Testis (tissue), 3 donors: ENCODE results near the gene HIPK4. TPM values are rescaled to one million over a fixed set of nuclear protein-coding genes. Genes with fewer than 3 reads are reported as not detected.

Experiments used
- DNase-seq: peaks from one replicate; pipeline ENCODE4 v3.0.0-alpha.2; 2019
- H3K27ac ChIP-seq, 2 donors: fragments of 200-600 bp; sonication (generic); one replicate each; pipeline ENCODE4 v1.5.1; 2019
- H3K27me3 ChIP-seq: fragments of 200-600 bp; sonication (generic); one replicate; pipeline ENCODE4 v1.5.1; 2019
- H3K36me3 ChIP-seq: fragments of 200-600 bp; sonication (generic); one replicate; pipeline ENCODE4 v1.5.1; 2017; ENCODE audit warnings: low read depth; ENCODE audit errors: missing control alignments
- H3K4me1 ChIP-seq: fragments of 200-600 bp; sonication (generic); one replicate; pipeline ENCODE4 v1.5.1; 2019
- H3K4me3 ChIP-seq, 2 donors: fragments of 200-600 bp; sonication (generic); one replicate each; pipeline ENCODE4 v1.5.1; 2017 to 2019
- H3K9me3 ChIP-seq: fragments of 200-600 bp; sonication (generic); one replicate; pipeline ENCODE4 v1.5.1; 2017
- POLR2A ChIP-seq: fragments of 450-650 bp; IDR thresholded peaks from one replicate; pipeline ENCODE4 v1.6.1; 2017; ENCODE audit warnings: antibody characterized with exemption, mild to moderate bottlenecking, moderate library complexity
- WGBS, 2 donors: methylation state at CpG; one replicate each; pipeline ENCODE4 v1.1.5; 2018; 5-methylcytosine and 5-hydroxymethylcytosine counted together
- intact Hi-C: fragments of 100-400 bp; cut with DNase I; formaldehyde crosslinking; loops from one replicate; pipeline ENCODE4 v1.15.1; 2023; ENCODE audit warnings: low total_unique reads
- polyA plus RNA-seq: library from polyadenylated mRNA; stranded (reverse); fragments of 350-450 nt; fragmentation: Illumina TruSeq; extraction: RNeasy Lipid Tissue Mini Kit (QIAGEN cat#74804); gene quantifications from one replicate; pipeline ENCODE4 v1.2.3, GENCODE V29; 2014; ENCODE audit warnings: low read depth, low replicate concordance; ENCODE audit not compliant: insufficient read depth
- total RNA-seq, 2 donors: library from RNA; depleted of rRNA; stranded (reverse); fragments of >200 nt; gene quantifications; one replicate each; pipeline ENCODE4 v1.2.3, GENCODE V29; 2016
- TF ChIP-seq, protein P1 (sequence below), 3 experiments: fragments of 450-650 bp in 2 of 3; fragments of 200-600 bp in 1 of 3; sonication (generic) in 1 of 3; IDR thresholded peaks; one replicate each; pipeline ENCODE4 v1.5.1; 2016 to 2019; ENCODE audit warnings: antibody characterized with exemption in 3 of 3, mild to moderate bottlenecking in 2 of 3, moderate library complexity in 1 of 3

Gene HIPK4
- total and polyA plus RNA-seq, 3 donors from 2014 or later: 13.7 to 32.8 (median 30.3) TPM

DNA sequence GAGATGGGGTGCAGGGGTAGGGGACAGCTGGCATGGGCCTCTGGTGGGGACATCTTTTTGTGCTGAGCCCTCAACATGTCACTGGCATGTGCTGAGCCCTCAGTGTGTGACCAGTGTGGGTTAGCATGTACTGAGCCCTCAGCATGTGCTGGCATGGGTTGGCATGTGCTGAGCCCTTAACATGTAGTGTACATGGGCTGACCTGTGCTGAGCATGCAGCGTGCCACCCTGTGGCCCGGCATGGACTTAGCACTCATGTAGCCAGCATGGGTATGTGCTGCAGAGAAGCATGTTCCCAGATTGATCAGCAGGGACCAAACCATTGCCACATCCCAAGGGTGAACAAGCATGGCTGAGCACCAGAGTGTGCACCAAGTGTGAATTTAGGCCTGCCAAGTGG lies 11.5 kb downstream of the HIPK4 start:
- Histone ChIP-seq H3K27me3 (no peaks in the 10 kb centered on the region), H3K4me1 (peaks cover 3% of the 10 kb centered on the region), H3K9me3 (no peaks in the 10 kb centered on the region), H3K27ac (no peak overlapping the region), H3K36me3 (no peaks in the 10 kb centered on the region), H3K4me3 (no peak overlapping the region)
- TF ChIP-seq, protein P1, sequence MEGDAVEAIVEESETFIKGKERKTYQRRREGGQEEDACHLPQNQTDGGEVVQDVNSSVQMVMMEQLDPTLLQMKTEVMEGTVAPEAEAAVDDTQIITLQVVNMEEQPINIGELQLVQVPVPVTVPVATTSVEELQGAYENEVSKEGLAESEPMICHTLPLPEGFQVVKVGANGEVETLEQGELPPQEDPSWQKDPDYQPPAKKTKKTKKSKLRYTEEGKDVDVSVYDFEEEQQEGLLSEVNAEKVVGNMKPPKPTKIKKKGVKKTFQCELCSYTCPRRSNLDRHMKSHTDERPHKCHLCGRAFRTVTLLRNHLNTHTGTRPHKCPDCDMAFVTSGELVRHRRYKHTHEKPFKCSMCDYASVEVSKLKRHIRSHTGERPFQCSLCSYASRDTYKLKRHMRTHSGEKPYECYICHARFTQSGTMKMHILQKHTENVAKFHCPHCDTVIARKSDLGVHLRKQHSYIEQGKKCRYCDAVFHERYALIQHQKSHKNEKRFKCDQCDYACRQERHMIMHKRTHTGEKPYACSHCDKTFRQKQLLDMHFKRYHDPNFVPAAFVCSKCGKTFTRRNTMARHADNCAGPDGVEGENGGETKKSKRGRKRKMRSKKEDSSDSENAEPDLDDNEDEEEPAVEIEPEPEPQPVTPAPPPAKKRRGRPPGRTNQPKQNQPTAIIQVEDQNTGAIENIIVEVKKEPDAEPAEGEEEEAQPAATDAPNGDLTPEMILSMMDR (IDR thresholded peaks at IDR 0.05): no peak
- intact Hi-C loops: no loop called here
- 89% methylated on average over 2 of the region's 2 CpGs; no CpG with 5 or more reads in 1 of the 2 donors for WGBS, 2 donors
- DNase-seq: no peak

DNA sequence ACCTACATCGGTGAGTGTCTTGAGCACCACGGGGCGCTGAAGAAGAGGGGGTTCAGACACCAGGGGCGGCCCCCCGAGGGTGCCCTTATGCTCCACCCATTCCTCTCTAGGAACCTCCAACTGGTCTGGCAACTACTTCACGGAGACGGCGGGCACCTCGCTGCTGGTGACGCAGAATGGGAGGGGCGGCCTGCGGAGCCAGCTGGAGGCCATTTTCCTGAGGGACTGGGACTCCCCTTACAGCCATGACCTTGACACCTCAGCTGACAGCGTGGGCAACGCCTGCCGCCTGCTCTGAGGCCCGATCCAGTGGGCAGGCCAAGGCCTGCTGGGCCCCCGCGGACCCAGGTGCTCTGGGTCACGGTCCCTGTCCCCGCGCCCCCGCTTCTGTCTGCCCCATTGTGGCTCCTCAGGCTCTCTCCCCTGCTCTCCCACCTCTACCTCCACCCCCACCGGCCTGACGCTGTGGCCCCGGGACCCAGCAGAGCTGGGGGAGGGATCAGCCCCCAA lies 12.1 kb downstream of the HIPK4 start:
- H3K27ac ChIP-seq: no peak overlapping the region
- no peaks in the 10 kb centered on the region for H3K27me3 ChIP-seq
- WGBS, 2 donors: 83 to 86% methylated on average over 14 to 25 of the region's 25 CpGs
- peaks cover 3% of the 10 kb centered on the region for H3K4me1 ChIP-seq
- intact Hi-C loops: no loop called here
- no peak overlapping the region for H3K4me3 ChIP-seq
- DNase-seq: no peak
- TF ChIP-seq, protein P1 (IDR thresholded peaks at IDR 0.05): no peak
- TF ChIP-seq POLR2A: no peak
- H3K9me3 ChIP-seq: no peaks in the 10 kb centered on the region
- H3K36me3 ChIP-seq: no peaks in the 10 kb centered on the region

DNA sequence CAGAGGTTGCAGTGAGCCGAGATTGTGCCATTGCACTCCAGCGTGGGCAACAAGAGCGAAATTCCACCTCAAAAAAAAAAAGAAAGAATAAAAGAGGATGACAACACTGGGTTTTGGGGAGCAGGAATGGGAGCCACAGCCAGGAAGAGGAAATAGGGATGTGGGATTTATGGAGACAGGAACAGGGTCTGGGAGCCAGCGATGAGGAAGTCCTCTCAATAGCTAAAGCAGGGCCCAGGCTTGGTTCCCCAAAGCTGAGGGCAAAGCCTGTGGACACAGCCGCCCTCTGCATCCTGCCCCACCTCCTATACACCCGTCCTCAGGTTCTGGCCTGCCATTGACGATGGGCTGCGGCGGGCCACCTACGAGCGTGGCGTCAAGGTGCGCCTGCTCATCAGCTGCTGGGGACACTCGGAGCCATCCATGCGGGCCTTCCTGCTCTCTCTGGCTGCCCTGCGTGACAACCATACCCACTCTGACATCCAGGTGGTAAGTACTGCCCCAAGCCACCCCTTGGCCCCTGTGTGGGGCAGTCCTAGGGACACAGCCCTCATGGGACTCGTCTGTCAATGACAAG lies 13.6 kb downstream of the HIPK4 start:
- TF ChIP-seq, protein P1 (IDR thresholded peaks at IDR 0.05): no peak
- TF ChIP-seq POLR2A: no peak
- no peak overlapping the region for H3K4me3 ChIP-seq
- no peaks in the 10 kb centered on the region for H3K27me3 ChIP-seq
- intact Hi-C loops: no loop called here
- H3K9me3 ChIP-seq: no peaks in the 10 kb centered on the region
- peaks cover 3% of the 10 kb centered on the region for H3K4me1 ChIP-seq
- WGBS, 2 donors: 87 to 93% methylated on average over 12 to 17 of the region's 17 CpGs
- no peak overlapping the region for H3K27ac ChIP-seq
- no peaks in the 10 kb centered on the region for H3K36me3 ChIP-seq
- no peak for DNase-seq

DNA sequence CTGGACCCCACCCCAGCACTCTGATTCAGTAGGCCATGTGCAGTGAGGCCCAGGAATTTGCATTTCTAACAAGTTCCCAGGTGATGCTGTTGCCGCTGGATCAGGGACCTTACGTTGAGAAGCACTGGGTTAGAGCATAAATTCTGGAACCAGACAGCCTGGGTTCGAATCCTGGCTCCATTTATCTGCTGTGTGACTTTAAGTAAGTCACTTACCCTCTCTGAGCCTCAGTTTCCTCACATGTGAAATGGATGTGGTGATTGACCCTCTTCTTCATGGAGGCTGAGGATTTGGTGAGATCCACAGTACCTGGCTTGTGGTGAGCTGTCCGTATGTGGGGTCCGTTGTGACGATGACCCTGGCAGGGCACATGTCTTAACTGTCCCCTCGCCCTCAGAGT lies 15.9 kb downstream of the HIPK4 start:
- H3K9me3 ChIP-seq: no peaks in the 10 kb centered on the region
- no peak overlapping the region for H3K27ac ChIP-seq
- 97 to 100% methylated on average over 4 to 7 of the region's 7 CpGs for WGBS, 2 donors
- no peak for DNase-seq
- TF ChIP-seq, protein P1 (IDR thresholded peaks at IDR 0.05): no peak
- TF ChIP-seq POLR2A: no peak
- intact Hi-C loops: no loop called here
- peaks cover 3% of the 10 kb centered on the region for H3K4me1 ChIP-seq
- H3K36me3 ChIP-seq: no peaks in the 10 kb centered on the region
- no peaks in the 10 kb centered on the region for H3K27me3 ChIP-seq
- no peak overlapping the region for H3K4me3 ChIP-seq

DNA sequence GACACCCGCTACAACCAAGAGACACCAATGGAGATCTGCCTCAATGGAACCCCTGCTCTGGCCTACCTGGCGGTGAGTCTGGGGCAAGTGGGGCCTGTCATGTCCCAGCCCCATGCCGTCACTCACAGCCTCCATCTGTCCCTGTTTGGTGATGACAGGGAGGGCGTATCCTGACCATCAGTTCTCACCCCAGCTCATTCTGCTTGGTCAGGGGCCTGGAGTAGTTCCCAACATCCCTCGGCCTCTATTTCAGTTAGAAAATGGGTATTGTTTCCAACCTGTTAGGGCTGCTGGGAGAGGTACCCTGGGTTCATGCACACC lies 18.2 kb downstream of the HIPK4 start:
- H3K27ac ChIP-seq: no peak overlapping the region
- no peak for DNase-seq
- H3K4me3 ChIP-seq: no peak overlapping the region
- H3K9me3 ChIP-seq: no peaks in the 10 kb centered on the region
- no peaks in the 10 kb centered on the region for H3K27me3 ChIP-seq
- H3K4me1 ChIP-seq: no peaks in the 10 kb centered on the region
- intact Hi-C loops: no loop called here
- no peaks in the 10 kb centered on the region for H3K36me3 ChIP-seq
- 100% methylated on average over 5 of the region's 5 CpGs; no CpG with 5 or more reads in 1 of the 2 donors for WGBS, 2 donors
- TF ChIP-seq, protein P1 (IDR thresholded peaks at IDR 0.05): no peak
- no peak for TF ChIP-seq POLR2A
